HCT116 (cell line): Measurements from ENCODE around the gene FREY1. TPM values are rescaled to one million over a fixed set of nuclear protein-coding genes. Genes with fewer than 3 reads are reported as not detected.

Experiments
- ATAC-seq: fragments of 200-7000 bp; cut with Tn5 transposase; 2 replicates; pipeline ENCODE4 v1.9.1; 2020; ENCODE audit warnings: mild to moderate bottlenecking, moderate library complexity
- Bru-seq: library from RNA; stranded (reverse); fragments of 400-500 nt; gene quantifications from one replicate; lab custom pipeline; 2021; lab: Mats Ljungman, UMichigan
- BruChase-seq, 2 experiments: library from RNA; stranded (reverse); fragments of 400-500 nt; gene quantifications; one replicate each; lab custom pipeline; 2021; lab: Mats Ljungman, UMichigan
- BruUV-seq: library from RNA; stranded (reverse); fragments of 400-500 nt; replicated peaks from 2 replicates; lab custom pipeline; 2021; lab: Mats Ljungman, UMichigan
- CTCF ChIA-PET: fragments of 300-600 bp; sonication (Branson Sonifier 250); formaldehyde crosslinking; loops from one replicate; lab custom pipeline; 2021; ENCODE audit warnings: antibody characterized with exemption; lab: Charles Lee
- POLR2A ChIA-PET: fragments of 300-600, 350-600 bp; sonication (Branson Sonifier 250); formaldehyde crosslinking; loops from one replicate; lab custom pipeline; 2021; ENCODE audit warnings: antibody characterized with exemption; lab: Charles Lee
- RAD21 ChIA-PET, 2 experiments: fragments of 300-600 bp; sonication (Branson Sonifier 250); formaldehyde crosslinking; loops; one replicate each; lab custom pipeline; 2023; ENCODE audit warnings: low total read pairs in 2 of 2; ENCODE audit not compliant: uncharacterized antibody in 2 of 2, unreplicated experiment in 2 of 2, low non-redundant PET in 1 of 2; lab: Charles Lee
- DNase-seq: peaks from one replicate; pipeline ENCODE4 v3.0.0-alpha.2; 2010; ENCODE audit warnings: low read depth, low spot score
- H2AFZ ChIP-seq: fragments of 200-600 bp; shearing (Covaris generic), sonication (generic); 2 replicates; pipeline ENCODE4 v1.6.1; 2017; ENCODE audit warnings: low read depth, mixed run types, mixed read lengths, antibody characterized with exemption, low read length; ENCODE audit not compliant: poor library complexity, severe bottlenecking
- H3K27ac ChIP-seq: 2 replicates; pipeline ENCODE4 v1.5.1; 2012; ENCODE audit warnings: low read depth, low read length
- H3K27me3 ChIP-seq: fragments of 200-600 bp; sonication (generic); 2 replicates; pipeline ENCODE4 v1.6.1; 2016; ENCODE audit warnings: mixed run types, low read length, mixed read lengths; ENCODE audit not compliant: insufficient read depth
- H3K36me3 ChIP-seq, 2 experiments: fragments of 200-500 bp in 1 of 2; fragments of 200-600 bp in 1 of 2; sonication (Bioruptor generic) in 1 of 2; sonication (generic) in 1 of 2; 2 replicates each; pipeline versions ENCODE4 v1.5.1 to v1.6.1; 2014 to 2016; ENCODE audit warnings: low read length in 2 of 2, inconsistent platforms in 1 of 2, mixed read lengths in 1 of 2, mixed run types in 1 of 2; ENCODE audit not compliant: insufficient read depth in 2 of 2, control insufficient read depth in 1 of 2
- H3K4me1 ChIP-seq, 2 experiments: fragments of 200-600 bp in 1 of 2; sonication (generic) in 1 of 2; 2 replicates each; pipeline versions ENCODE4 v1.5.1 to v1.6.1; 2012 to 2017; ENCODE audit warnings: low read length in 2 of 2, inconsistent platforms in 1 of 2, mild to moderate bottlenecking in 1 of 2, mixed read lengths in 1 of 2, mixed run types in 1 of 2, moderate library complexity in 1 of 2; ENCODE audit not compliant: insufficient read depth in 2 of 2, control insufficient read depth in 1 of 2
- H3K4me2 ChIP-seq: fragments of 200-600 bp; sonication (generic); 2 replicates; pipeline ENCODE4 v1.6.1; 2017; ENCODE audit warnings: mixed run types, low read length, mixed read lengths
- H3K4me3 ChIP-seq, 2 experiments: fragments of 200-600 bp in 1 of 2; sonication (generic) in 1 of 2; replicated peaks in 1 of 2; 2 replicates each; pipeline ENCODE4 v1.5.1; 2011 to 2016; ENCODE audit warnings: low read length in 2 of 2, control low read depth in 1 of 2, low read depth in 1 of 2, mild to moderate bottlenecking in 1 of 2, mixed read lengths in 1 of 2, mixed run types in 1 of 2
- H3K79me2 ChIP-seq: fragments of 200-600 bp; sonication (generic); 2 replicates; pipeline ENCODE4 v1.6.1; 2017; ENCODE audit warnings: mild to moderate bottlenecking, mixed run types, low read length, moderate library complexity, mixed read lengths; ENCODE audit not compliant: insufficient read depth
- H3K9ac ChIP-seq: fragments of 200-600 bp; sonication (generic); 2 replicates; pipeline ENCODE4 v1.6.1; 2016; ENCODE audit warnings: low read length, mixed read lengths
- H3K9me2 ChIP-seq: fragments of 200-600 bp; sonication (generic), shearing (Covaris generic); 2 replicates; pipeline ENCODE4 v1.6.1; 2017; ENCODE audit warnings: mixed run types, mild to moderate bottlenecking, moderate library complexity; ENCODE audit not compliant: insufficient read depth
- H3K9me3 ChIP-seq, 2 experiments: fragments of 200-500 bp in 1 of 2; fragments of 200-600 bp in 1 of 2; sonication (Bioruptor generic) in 1 of 2; sonication (generic) in 1 of 2; 2 replicates each; pipeline ENCODE4 v1.6.1; 2014 to 2017; ENCODE audit warnings: low read length in 2 of 2, mixed read lengths in 2 of 2, inconsistent platforms in 1 of 2, low read depth in 1 of 2, mild to moderate bottlenecking in 1 of 2, mixed run types in 1 of 2, moderate library complexity in 1 of 2; ENCODE audit not compliant: control insufficient read depth in 1 of 2, insufficient read depth in 1 of 2
- H4K20me1 ChIP-seq: fragments of 200-600 bp; sonication (generic), shearing (Covaris generic); 2 replicates; pipeline ENCODE4 v1.6.1; 2017; ENCODE audit warnings: mixed run types, mild to moderate bottlenecking, moderate library complexity; ENCODE audit not compliant: insufficient read depth
- EGR1 ChIP-seq: IDR thresholded peaks from 2 replicates; pipeline ENCODE4 v1.6.1; 2012; ENCODE audit warnings: low read depth
- ELF1 ChIP-seq: IDR thresholded peaks from 2 replicates; pipeline ENCODE4 v1.6.1; 2012; ENCODE audit warnings: low read depth, borderline replicate concordance
- EZH2phosphoT487 ChIP-seq: fragments of 200-600 bp; IDR thresholded peaks from 2 replicates; pipeline ENCODE4 v1.6.1; 2018; ENCODE audit warnings: antibody characterized with exemption, borderline replicate concordance
- FOSL1 ChIP-seq: IDR thresholded peaks from 2 replicates; pipeline ENCODE4 v1.6.1; 2012; ENCODE audit warnings: low read depth
- JUND ChIP-seq: IDR thresholded peaks from 2 replicates; pipeline ENCODE4 v1.6.1; 2012
- POLR2A ChIP-seq: IDR thresholded peaks from 2 replicates; pipeline ENCODE4 v1.7.0; 2011; ENCODE audit warnings: borderline replicate concordance; ENCODE audit not compliant: insufficient read depth, insufficient read length; ENCODE audit errors: extremely low read depth
- POLR2AphosphoS5 ChIP-seq: IDR thresholded peaks from 2 replicates; pipeline ENCODE4 v1.6.1; 2011; ENCODE audit warnings: mild to moderate bottlenecking, low read depth, low read length, moderate library complexity
- RAD21 ChIP-seq: IDR thresholded peaks from 2 replicates; pipeline ENCODE4 v1.6.1; 2012; ENCODE audit warnings: low read depth, mild to moderate bottlenecking
- REST ChIP-seq: IDR thresholded peaks from 2 replicates; pipeline ENCODE4 v1.6.1; 2012; ENCODE audit warnings: low read depth
- SIN3A ChIP-seq: IDR thresholded peaks from 2 replicates; pipeline ENCODE4 v1.6.1; 2012; ENCODE audit warnings: low read depth
- SP1 ChIP-seq: IDR thresholded peaks from 2 replicates; pipeline ENCODE4 v1.6.1; 2012; ENCODE audit warnings: low read depth
- SRF ChIP-seq: IDR thresholded peaks from 2 replicates; pipeline ENCODE4 v1.6.1; 2012; ENCODE audit warnings: low read depth
- TCF7L2 ChIP-seq: IDR thresholded peaks from 2 replicates; pipeline ENCODE4 v1.7.0; 2011; ENCODE audit warnings: borderline replicate concordance, inconsistent platforms; ENCODE audit not compliant: insufficient read depth, insufficient read length; ENCODE audit errors: extremely low read depth
- ZFX ChIP-seq: fragments of 450-650 bp; IDR thresholded peaks from 2 replicates; pipeline ENCODE4 v1.6.1; 2017
- intact Hi-C: fragments of 100-400 bp; cut with micrococcal nuclease; formaldehyde crosslinking; loops from 2 replicates; pipeline ENCODE4 v1.10.0; 2022
- long read RNA-seq: library from polyadenylated mRNA; unstranded; transcript quantifications from one replicate; pipeline ENCODE4 v2.0.0, GENCODE V29; 2021; ENCODE audit not compliant: unreplicated experiment
- polyA plus RNA-seq: library from polyadenylated mRNA; unstranded; fragments of >200 nt; gene quantifications from 2 replicates; pipeline ENCODE4 v1.2.1, GENCODE V29; 2012; ENCODE audit warnings: missing spikeins
- total RNA-seq: library from RNA; stranded (reverse); gene quantifications from one replicate; pipeline ENCODE4 v1.2.1, GENCODE V29; 2021; ENCODE audit not compliant: unreplicated experiment
- TF ChIP-seq, protein P1 (sequence below): IDR thresholded peaks from 2 replicates; pipeline ENCODE4 v1.6.1; 2011; ENCODE audit warnings: mild to moderate bottlenecking, low read length, moderate library complexity; ENCODE audit not compliant: insufficient replicate concordance; ENCODE audit errors: extremely low read depth

Gene FREY1
- total RNA-seq, result 0.96 TPM
- polyA plus RNA-seq, result 0.07 and 0.17 TPM in 2 replicates
- percentile 38 among the genes with signal in this experiment for Bru-seq, nascent RNA
- BruChase-seq, experiment 1, labeled RNA remaining after a 6-hour chase, result percentile 56 among the genes with signal in this experiment
- BruChase-seq, experiment 2, labeled RNA remaining after a 2-hour chase, result percentile 49 among the genes with signal in this experiment
- long read RNA-seq, result 0 reads

GRCh38 chr11:45906965-45907611, at the start of gene FREY1:
TSS of gene FREY1 (minus strand) at chr11:45907271. CDS start at chr11:45907245, 26 bp downstream.
- Histone ChIP-seq H3K4me3 (no peak within 1 kb of the TSS), H3K79me2 (no peaks in the 10 kb centered on the region), H3K27me3 (no peaks in the 10 kb centered on the region), H3K9me3 (no peaks in the 10 kb centered on the region), H2AFZ (no peak within 1 kb of the TSS), H3K9me2 (no peaks in the 10 kb centered on the region), H3K9ac (no peak within 1 kb of the TSS), H3K4me2 (no peak within 1 kb of the TSS), H3K4me1 (no peaks in the 10 kb centered on the region), H3K27ac (no peak within 1 kb of the TSS), H4K20me1 (no peaks in the 10 kb centered on the region), H3K36me3 (no peaks in the 10 kb centered on the region; a peak in 1 of 4 replicates)
- ChIA-PET CTCF (no interaction called here), POLR2A (no interaction called here), RAD21 (interaction anchor here in 1 of 2 experiments (0.6 kb wide), 1 partner anchor 10 kb away, joined by 5 read pairs; the partner anchor contains the start of gene PEX16)
- ATAC-seq (0 out of 2 replicates have a peak, but pooled peaks have one; percentile 16), DNase-seq (no peak)
- no TSS peak for BruUV-seq
- no peak for TF ChIP-seq EZH2phosphoT487
- no peak for TF ChIP-seq TCF7L2
- TF ChIP-seq SRF, result no peak
- TF ChIP-seq ELF1, result no peak
- 0 out of 2 replicates have a peak, but pooled peaks have one; percentile 22 for TF ChIP-seq POLR2AphosphoS5
- TF ChIP-seq RAD21, result no peak
- intact Hi-C loops, result no loop called here

GRCh38 chr11:45949992-45950407, 42.9 kb upstream of the FREY1 start:
- ChIA-PET CTCF (no interaction called here), RAD21 (no interaction called here), POLR2A (no interaction called here)
- Histone ChIP-seq H3K4me1 (no peaks in the 10 kb centered on the region), H3K9me3 (no peaks in the 10 kb centered on the region), H3K9ac (no peak overlapping the region), H3K36me3 (0 out of 4 replicates have a peak, but pooled peaks cover 3% of the 10 kb centered on the region in 2 experiments), H3K4me2 (no peak overlapping the region), H3K9me2 (no peaks in the 10 kb centered on the region), H3K27me3 (no peaks in the 10 kb centered on the region), H3K79me2 (no peaks in the 10 kb centered on the region), H2AFZ (no peak overlapping the region), H4K20me1 (no peaks in the 10 kb centered on the region), H3K4me3 (no peak overlapping the region), H3K27ac (no peak overlapping the region)
- no peak for DNase-seq
- no TSS peak for BruUV-seq
- no peak for ATAC-seq
- intact Hi-C loops, result no loop called here
- TF ChIP-seq ZFX (no peak), POLR2A (no peak), EGR1 (no peak), FOSL1 (no peak), SIN3A (no peak), JUND (no peak), RAD21 (no peak), EZH2phosphoT487 (no peak), SP1 (no peak), REST (no peak)
- TF ChIP-seq, protein P1, sequence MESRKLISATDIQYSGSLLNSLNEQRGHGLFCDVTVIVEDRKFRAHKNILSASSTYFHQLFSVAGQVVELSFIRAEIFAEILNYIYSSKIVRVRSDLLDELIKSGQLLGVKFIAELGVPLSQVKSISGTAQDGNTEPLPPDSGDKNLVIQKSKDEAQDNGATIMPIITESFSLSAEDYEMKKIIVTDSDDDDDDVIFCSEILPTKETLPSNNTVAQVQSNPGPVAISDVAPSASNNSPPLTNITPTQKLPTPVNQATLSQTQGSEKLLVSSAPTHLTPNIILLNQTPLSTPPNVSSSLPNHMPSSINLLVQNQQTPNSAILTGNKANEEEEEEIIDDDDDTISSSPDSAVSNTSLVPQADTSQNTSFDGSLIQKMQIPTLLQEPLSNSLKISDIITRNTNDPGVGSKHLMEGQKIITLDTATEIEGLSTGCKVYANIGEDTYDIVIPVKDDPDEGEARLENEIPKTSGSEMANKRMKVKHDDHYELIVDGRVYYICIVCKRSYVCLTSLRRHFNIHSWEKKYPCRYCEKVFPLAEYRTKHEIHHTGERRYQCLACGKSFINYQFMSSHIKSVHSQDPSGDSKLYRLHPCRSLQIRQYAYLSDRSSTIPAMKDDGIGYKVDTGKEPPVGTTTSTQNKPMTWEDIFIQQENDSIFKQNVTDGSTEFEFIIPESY, result no peak
